Measurements from ENCODE around the gene CSKMT.

DNA sequence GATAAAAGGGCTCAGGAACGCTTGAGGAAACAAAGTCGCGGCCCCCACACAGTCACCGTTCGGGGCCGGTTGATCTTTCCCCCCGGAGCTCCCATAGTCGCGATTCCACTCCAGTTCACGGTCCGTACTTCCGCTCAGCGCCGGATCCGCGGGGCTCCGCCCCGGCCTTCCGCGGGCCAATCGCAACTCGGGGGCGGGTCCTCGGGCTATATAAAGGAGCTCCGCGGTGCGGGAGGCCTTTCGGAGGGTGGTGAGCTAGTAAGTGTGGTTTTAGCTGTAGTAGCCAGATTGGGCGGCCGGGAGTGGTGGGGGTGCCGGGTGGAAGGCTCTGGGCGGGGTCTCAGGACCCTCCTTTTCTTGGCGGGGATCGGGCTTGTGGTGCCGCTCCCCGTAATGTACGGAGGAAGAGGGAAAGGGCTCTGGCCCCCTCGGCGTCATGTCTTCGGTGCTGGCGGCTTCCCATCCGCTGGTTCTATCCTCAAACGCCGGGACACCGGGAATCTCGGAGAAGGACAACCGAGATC is at the start of gene CSKMT, which contains the start of gene C11orf98:
- TF ChIP-seq CTCF (IDR thresholded peaks at IDR 0.05), result peak in 2 of 6 experiments; percentile 9
- TF ChIP-seq POLR2A (IDR thresholded peaks at IDR 0.05), result peak in 3 of 4 donors; percentile 66 to 99 (median 96)

Measured in esophagus squamous epithelium (tissue), 4 donors.